Peyer's patch (tissue), 4 donors: ENCODE measurements around the gene C16orf89.

Experiments
- POLR2A ChIP-seq, 2 donors: fragments of 450-650 bp; IDR thresholded peaks; one replicate each; pipeline ENCODE4 v1.5.1; 2017; ENCODE audit warnings: antibody characterized with exemption in 2 of 2, mild to moderate bottlenecking in 2 of 2, moderate library complexity in 2 of 2
- TF ChIP-seq, protein P1 (sequence below), 6 experiments: fragments of 450-650 bp in 4 of 6; fragments of 200-600 bp in 2 of 6; sonication (generic) in 1 of 6; IDR thresholded peaks; one replicate each; pipeline ENCODE4 v1.5.1; 2017 to 2019; ENCODE audit warnings: antibody characterized with exemption in 6 of 6, mild to moderate bottlenecking in 3 of 6, moderate library complexity in 1 of 6

DNA sequence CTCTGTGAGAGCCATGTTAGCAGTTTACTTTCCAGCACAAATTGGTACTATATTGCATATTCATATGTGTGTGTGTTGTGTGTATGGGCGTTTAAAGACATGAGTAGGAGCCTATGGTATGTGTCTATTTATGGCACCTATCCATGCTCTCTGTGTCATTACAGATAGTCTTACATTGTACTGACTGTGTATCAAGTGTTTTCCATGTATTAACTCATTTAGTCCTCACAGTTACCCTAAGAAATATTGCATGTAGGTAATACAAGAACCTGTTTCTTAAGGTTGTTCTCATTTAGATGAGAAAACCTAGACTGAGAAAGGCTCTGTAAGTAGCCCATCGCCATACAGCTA, 7.5 kb upstream of the C16orf89 start:
- TF ChIP-seq POLR2A (IDR thresholded peaks at IDR 0.05) = no peak
- TF ChIP-seq, protein P1, sequence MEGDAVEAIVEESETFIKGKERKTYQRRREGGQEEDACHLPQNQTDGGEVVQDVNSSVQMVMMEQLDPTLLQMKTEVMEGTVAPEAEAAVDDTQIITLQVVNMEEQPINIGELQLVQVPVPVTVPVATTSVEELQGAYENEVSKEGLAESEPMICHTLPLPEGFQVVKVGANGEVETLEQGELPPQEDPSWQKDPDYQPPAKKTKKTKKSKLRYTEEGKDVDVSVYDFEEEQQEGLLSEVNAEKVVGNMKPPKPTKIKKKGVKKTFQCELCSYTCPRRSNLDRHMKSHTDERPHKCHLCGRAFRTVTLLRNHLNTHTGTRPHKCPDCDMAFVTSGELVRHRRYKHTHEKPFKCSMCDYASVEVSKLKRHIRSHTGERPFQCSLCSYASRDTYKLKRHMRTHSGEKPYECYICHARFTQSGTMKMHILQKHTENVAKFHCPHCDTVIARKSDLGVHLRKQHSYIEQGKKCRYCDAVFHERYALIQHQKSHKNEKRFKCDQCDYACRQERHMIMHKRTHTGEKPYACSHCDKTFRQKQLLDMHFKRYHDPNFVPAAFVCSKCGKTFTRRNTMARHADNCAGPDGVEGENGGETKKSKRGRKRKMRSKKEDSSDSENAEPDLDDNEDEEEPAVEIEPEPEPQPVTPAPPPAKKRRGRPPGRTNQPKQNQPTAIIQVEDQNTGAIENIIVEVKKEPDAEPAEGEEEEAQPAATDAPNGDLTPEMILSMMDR (IDR thresholded peaks at IDR 0.05) = no peak
